GM21515 (cell line): ENCODE measurements around the gene DLL4.
A peak's percentile ranks its signal among the peaks of the same experiment; 100 is the strongest.
"Not testable (repeated sequence)": the region's sequence is repeated elsewhere in the genome, so short reads cannot be mapped to it uniquely, and the experiment has no call there.

Experiments used
- ATAC-seq: cut with Tn5 transposase; IDR thresholded peaks from one replicate; pipeline ENCODE4 v1.9.1; 2021; ENCODE audit not compliant: unreplicated experiment

The DLL4 gene

GRCh38 chr15:40941528-40942336 is 12.6 kb downstream of the DLL4 start:
- peak; percentile 56 for ATAC-seq

GRCh38 chr15:40942337-40942854 is 13.3 kb downstream of the DLL4 start:
- ATAC-seq: no peak

GRCh38 chr15:40942878-40943277 is 13.7 kb downstream of the DLL4 start:
- ATAC-seq: no peak

- ATAC-seq: no peak
Observed at GRCh38 chr15:40943764-40944365, 14.7 kb downstream of the DLL4 start.

- ATAC-seq: no peak
Observed at GRCh38 chr15:40944510-40945296, 15.6 kb downstream of the DLL4 start.

- ATAC-seq: no peak
Observed at GRCh38 chr15:40948706-40949473, 19.8 kb downstream of the DLL4 start.

GRCh38 chr15:40949756-40950207 is 20.6 kb downstream of the DLL4 start:
- ATAC-seq: no peak

GRCh38 chr15:40951764-40952163 is 22.6 kb downstream of the DLL4 start:
- ATAC-seq: no peak

- ATAC-seq: no peak
Observed at GRCh38 chr15:40952301-40952900, 23.3 kb downstream of the DLL4 start.

GRCh38 chr15:40952901-40953712 is 24.0 kb downstream of the DLL4 start, which contains the start of gene CHAC1:
Gene CHAC1 (plus strand): TSS chr15:40953471. CDS start chr15:40953584, 113 bp downstream.
- peak; percentile 89 for ATAC-seq

- no peak for ATAC-seq
Observed at GRCh38 chr15:40953713-40954074, 24.6 kb downstream of the DLL4 start.

GRCh38 chr15:40954158-40954848 is 25.2 kb downstream of the DLL4 start:
- not testable (repeated sequence) for ATAC-seq

- no peak for ATAC-seq
Observed at GRCh38 chr15:40955141-40955903, 26.2 kb downstream of the DLL4 start.

- ATAC-seq: no peak
Observed at GRCh38 chr15:40955930-40956540, 26.9 kb downstream of the DLL4 start.

GRCh38 chr15:40956541-40956982 is 27.4 kb downstream of the DLL4 start:
- ATAC-seq: no peak

GRCh38 chr15:40957041-40957555 is 28.0 kb downstream of the DLL4 start:
- ATAC-seq: no peak

- no peak for ATAC-seq
Observed at GRCh38 chr15:40957581-40958051, 28.5 kb downstream of the DLL4 start.
